Osteoblast (primary cell): ENCODE results near the gene ACSBG1. TPM values are rescaled to one million over a fixed set of nuclear protein-coding genes. Genes with fewer than 3 reads are reported as not detected.

Source experiments
- DNase-seq: peaks from one replicate; pipeline ENCODE4 v3.0.0; 2011; ENCODE audit warnings: low spot score, mixed read lengths; ENCODE audit not compliant: insufficient read length; ENCODE audit errors: missing footprints
- H2AFZ ChIP-seq: 2 replicates; pipeline ENCODE4 v1.6.0; 2011; ENCODE audit warnings: mild to moderate bottlenecking, low read length
- H3K27ac ChIP-seq: 2 replicates; pipeline ENCODE4 v1.5.1; 2011; ENCODE audit warnings: mild to moderate bottlenecking, low read depth, low read length, moderate library complexity
- H3K27me3 ChIP-seq: 2 replicates; pipeline ENCODE4 v1.6.0; 2012; ENCODE audit warnings: mild to moderate bottlenecking, control low read depth, inconsistent platforms, low read length, moderate library complexity; ENCODE audit not compliant: insufficient read depth
- H3K36me3 ChIP-seq: 2 replicates; pipeline ENCODE4 v1.5.1; 2011; ENCODE audit warnings: mild to moderate bottlenecking, low read length, control low read depth, moderate library complexity; ENCODE audit not compliant: insufficient read depth
- H3K4me1 ChIP-seq: 2 replicates; pipeline ENCODE4 v1.5.1; 2011; ENCODE audit warnings: mild to moderate bottlenecking, low read length, control low read depth, moderate library complexity; ENCODE audit not compliant: insufficient read depth
- H3K4me2 ChIP-seq: 2 replicates; pipeline ENCODE4 v1.6.0; 2011; ENCODE audit warnings: mild to moderate bottlenecking, low read length; ENCODE audit not compliant: insufficient read depth
- H3K4me3 ChIP-seq: fragments of 200-600 bp; sonication (generic); 3 replicates; pipeline ENCODE4 v1.5.1; 2012; ENCODE audit warnings: mild to moderate bottlenecking, low read length, inconsistent platforms; ENCODE audit not compliant: insufficient read depth
- H3K79me2 ChIP-seq: 2 replicates; pipeline ENCODE4 v1.6.0; 2012; ENCODE audit warnings: mild to moderate bottlenecking, low read length, control low read depth, inconsistent platforms; ENCODE audit not compliant: insufficient read depth
- H3K9me3 ChIP-seq: 2 replicates; pipeline ENCODE4 v1.5.1; 2011; ENCODE audit warnings: low read depth, low read length, control low read depth
- H4K20me1 ChIP-seq: 2 replicates; pipeline ENCODE4 v1.6.0; 2012; ENCODE audit warnings: mild to moderate bottlenecking, low read length, control low read depth; ENCODE audit not compliant: insufficient read depth
- CTCF ChIP-seq: IDR thresholded peaks from 2 replicates; pipeline ENCODE4 v1.5.1; 2011; ENCODE audit warnings: mild to moderate bottlenecking, low read depth, low read length, moderate library complexity; ENCODE audit errors: extremely low read depth
- total RNA-seq: library from RNA; depleted of rRNA; stranded (reverse); fragments of >200 nt; gene quantifications from 2 replicates; pipeline ENCODE4 v1.2.3, GENCODE V29; 2012

The ACSBG1 gene
- total RNA-seq, 1 donor, result under 0.01 TPM

- no peak overlapping the region for H2AFZ ChIP-seq
- H3K4me3 ChIP-seq, result no peak overlapping the region
- H3K4me1 ChIP-seq, result no peaks in the 10 kb centered on the region
- no peak for TF ChIP-seq CTCF
- no peaks in the 10 kb centered on the region for H3K9me3 ChIP-seq
- H4K20me1 ChIP-seq, result no peaks in the 10 kb centered on the region
- no peak overlapping the region for H3K27ac ChIP-seq
- H3K27me3 ChIP-seq, result no peaks in the 10 kb centered on the region
- no peaks in the 10 kb centered on the region for H3K79me2 ChIP-seq
- DNase-seq, result no peak
- no peaks in the 10 kb centered on the region for H3K36me3 ChIP-seq
- no peak overlapping the region for H3K4me2 ChIP-seq
These were observed 10.5 kb upstream of the ACSBG1 start for GRCh38 chr15:78244893-78245292.

GRCh38 chr15:78244101-78244500 lies 9.7 kb upstream of the ACSBG1 start:
- Histone ChIP-seq H3K4me3 (no peak overlapping the region), H3K79me2 (no peaks in the 10 kb centered on the region), H3K4me1 (no peaks in the 10 kb centered on the region), H2AFZ (no peak overlapping the region), H3K27me3 (no peaks in the 10 kb centered on the region), H3K9me3 (no peaks in the 10 kb centered on the region), H3K27ac (no peak overlapping the region), H3K36me3 (no peaks in the 10 kb centered on the region), H4K20me1 (no peaks in the 10 kb centered on the region), H3K4me2 (no peak overlapping the region)
- no peak for DNase-seq
- no peak for TF ChIP-seq CTCF

- no peaks in the 10 kb centered on the region for H3K36me3 ChIP-seq
- peak; percentile 95 for DNase-seq
- no peak for TF ChIP-seq CTCF
- no peak overlapping the region for H3K27ac ChIP-seq
- H3K9me3 ChIP-seq, result no peaks in the 10 kb centered on the region
- H3K4me1 ChIP-seq, result no peaks in the 10 kb centered on the region
- no peak overlapping the region for H3K4me2 ChIP-seq
- H2AFZ ChIP-seq, result no peak overlapping the region
- H3K4me3 ChIP-seq, result no peak overlapping the region
- H4K20me1 ChIP-seq, result no peaks in the 10 kb centered on the region
- H3K79me2 ChIP-seq, result no peaks in the 10 kb centered on the region
- H3K27me3 ChIP-seq, result no peaks in the 10 kb centered on the region
These were observed 9.2 kb upstream of the ACSBG1 start for GRCh38 chr15:78243491-78243941.

- no peaks in the 10 kb centered on the region for H3K9me3 ChIP-seq
- no peak overlapping the region for H2AFZ ChIP-seq
- H3K36me3 ChIP-seq, result no peaks in the 10 kb centered on the region
- H4K20me1 ChIP-seq, result no peaks in the 10 kb centered on the region
- no peak for DNase-seq
- no peaks in the 10 kb centered on the region for H3K79me2 ChIP-seq
- TF ChIP-seq CTCF, result no peak
- H3K4me1 ChIP-seq, result no peaks in the 10 kb centered on the region
- no peak overlapping the region for H3K27ac ChIP-seq
- H3K27me3 ChIP-seq, result peaks cover under 1% of the 10 kb centered on the region
- no peak overlapping the region for H3K4me2 ChIP-seq
- no peak overlapping the region for H3K4me3 ChIP-seq
These were observed 8.7 kb upstream of the ACSBG1 start for GRCh38 chr15:78243058-78243457.
